Liver (tissue), 3 donors: ENCODE results near the gene HIVEP2.

Experiments
- EGR1 ChIP-seq, 2 donors: IDR thresholded peaks; 2 replicates each; pipeline ENCODE4 v1.6.1; 2016 to 2018; ENCODE audit warnings: antibody characterized with exemption in 2 of 2, low read depth in 2 of 2
- GABPA ChIP-seq, 2 donors: IDR thresholded peaks in 1 of 2; conservative IDR thresholded peaks in 1 of 2; 2 replicates each; pipeline ENCODE4 v1.6.1; 2016; ENCODE audit warnings: antibody characterized with exemption in 2 of 2, mild to moderate bottlenecking in 1 of 2, moderate library complexity in 1 of 2
- JUND ChIP-seq, 2 donors: IDR thresholded peaks; 2 replicates each; pipeline ENCODE4 v1.6.1; 2016; ENCODE audit warnings: antibody characterized with exemption in 2 of 2
- RXRA ChIP-seq, 2 donors: IDR thresholded peaks; 2 replicates each; pipeline ENCODE4 v1.6.1; 2017 to 2018; ENCODE audit warnings: antibody characterized with exemption in 2 of 2, mild to moderate bottlenecking in 1 of 2
- TF ChIP-seq, protein P1 (sequence below): IDR thresholded peaks from 2 replicates; pipeline ENCODE4 v1.6.1; 2016; ENCODE audit warnings: antibody characterized with exemption
- TF ChIP-seq, protein P2 (sequence below): fragments of 150-350 bp; IDR thresholded peaks from 2 replicates; pipeline ENCODE4 v1.5.1; 2017; ENCODE audit warnings: improper control_type of control experiment, low read depth, low read length; ENCODE audit not compliant: missing input control
- TF ChIP-seq, protein P3 (sequence below): IDR thresholded peaks from 2 replicates; pipeline ENCODE4 v1.6.1; 2016; ENCODE audit warnings: antibody characterized with exemption, mild to moderate bottlenecking
- TF ChIP-seq, protein P4 (sequence below): IDR thresholded peaks from 2 replicates; pipeline ENCODE4 v1.6.1; 2016; ENCODE audit warnings: antibody characterized with exemption
- donor health status: healthy.
- donor health status: healthy.

DNA sequence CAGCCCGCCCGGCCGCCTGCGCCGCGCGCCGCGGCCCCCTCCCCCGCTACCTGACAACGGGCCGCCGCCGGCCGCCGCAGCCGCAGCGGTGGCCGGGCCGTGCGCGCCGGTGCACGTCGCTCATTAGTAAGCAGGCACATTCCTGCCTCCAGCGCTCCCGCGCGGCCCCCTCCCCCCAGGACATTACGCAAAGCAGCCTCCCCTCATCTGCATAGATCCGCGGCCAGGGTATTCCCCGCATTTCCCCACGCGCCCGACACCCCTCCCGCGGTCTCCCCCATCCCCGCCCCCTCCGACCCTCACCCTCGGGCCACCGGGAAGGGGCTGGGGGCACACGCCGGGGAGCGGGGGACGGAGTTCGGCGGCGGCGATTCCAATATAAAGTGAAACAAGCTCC, at the start of gene HIVEP2:
- TF ChIP-seq, protein P1, sequence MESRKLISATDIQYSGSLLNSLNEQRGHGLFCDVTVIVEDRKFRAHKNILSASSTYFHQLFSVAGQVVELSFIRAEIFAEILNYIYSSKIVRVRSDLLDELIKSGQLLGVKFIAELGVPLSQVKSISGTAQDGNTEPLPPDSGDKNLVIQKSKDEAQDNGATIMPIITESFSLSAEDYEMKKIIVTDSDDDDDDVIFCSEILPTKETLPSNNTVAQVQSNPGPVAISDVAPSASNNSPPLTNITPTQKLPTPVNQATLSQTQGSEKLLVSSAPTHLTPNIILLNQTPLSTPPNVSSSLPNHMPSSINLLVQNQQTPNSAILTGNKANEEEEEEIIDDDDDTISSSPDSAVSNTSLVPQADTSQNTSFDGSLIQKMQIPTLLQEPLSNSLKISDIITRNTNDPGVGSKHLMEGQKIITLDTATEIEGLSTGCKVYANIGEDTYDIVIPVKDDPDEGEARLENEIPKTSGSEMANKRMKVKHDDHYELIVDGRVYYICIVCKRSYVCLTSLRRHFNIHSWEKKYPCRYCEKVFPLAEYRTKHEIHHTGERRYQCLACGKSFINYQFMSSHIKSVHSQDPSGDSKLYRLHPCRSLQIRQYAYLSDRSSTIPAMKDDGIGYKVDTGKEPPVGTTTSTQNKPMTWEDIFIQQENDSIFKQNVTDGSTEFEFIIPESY = no peak
- TF ChIP-seq, protein P2, sequence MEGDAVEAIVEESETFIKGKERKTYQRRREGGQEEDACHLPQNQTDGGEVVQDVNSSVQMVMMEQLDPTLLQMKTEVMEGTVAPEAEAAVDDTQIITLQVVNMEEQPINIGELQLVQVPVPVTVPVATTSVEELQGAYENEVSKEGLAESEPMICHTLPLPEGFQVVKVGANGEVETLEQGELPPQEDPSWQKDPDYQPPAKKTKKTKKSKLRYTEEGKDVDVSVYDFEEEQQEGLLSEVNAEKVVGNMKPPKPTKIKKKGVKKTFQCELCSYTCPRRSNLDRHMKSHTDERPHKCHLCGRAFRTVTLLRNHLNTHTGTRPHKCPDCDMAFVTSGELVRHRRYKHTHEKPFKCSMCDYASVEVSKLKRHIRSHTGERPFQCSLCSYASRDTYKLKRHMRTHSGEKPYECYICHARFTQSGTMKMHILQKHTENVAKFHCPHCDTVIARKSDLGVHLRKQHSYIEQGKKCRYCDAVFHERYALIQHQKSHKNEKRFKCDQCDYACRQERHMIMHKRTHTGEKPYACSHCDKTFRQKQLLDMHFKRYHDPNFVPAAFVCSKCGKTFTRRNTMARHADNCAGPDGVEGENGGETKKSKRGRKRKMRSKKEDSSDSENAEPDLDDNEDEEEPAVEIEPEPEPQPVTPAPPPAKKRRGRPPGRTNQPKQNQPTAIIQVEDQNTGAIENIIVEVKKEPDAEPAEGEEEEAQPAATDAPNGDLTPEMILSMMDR = peak; percentile 38
- TF ChIP-seq, protein P3, sequence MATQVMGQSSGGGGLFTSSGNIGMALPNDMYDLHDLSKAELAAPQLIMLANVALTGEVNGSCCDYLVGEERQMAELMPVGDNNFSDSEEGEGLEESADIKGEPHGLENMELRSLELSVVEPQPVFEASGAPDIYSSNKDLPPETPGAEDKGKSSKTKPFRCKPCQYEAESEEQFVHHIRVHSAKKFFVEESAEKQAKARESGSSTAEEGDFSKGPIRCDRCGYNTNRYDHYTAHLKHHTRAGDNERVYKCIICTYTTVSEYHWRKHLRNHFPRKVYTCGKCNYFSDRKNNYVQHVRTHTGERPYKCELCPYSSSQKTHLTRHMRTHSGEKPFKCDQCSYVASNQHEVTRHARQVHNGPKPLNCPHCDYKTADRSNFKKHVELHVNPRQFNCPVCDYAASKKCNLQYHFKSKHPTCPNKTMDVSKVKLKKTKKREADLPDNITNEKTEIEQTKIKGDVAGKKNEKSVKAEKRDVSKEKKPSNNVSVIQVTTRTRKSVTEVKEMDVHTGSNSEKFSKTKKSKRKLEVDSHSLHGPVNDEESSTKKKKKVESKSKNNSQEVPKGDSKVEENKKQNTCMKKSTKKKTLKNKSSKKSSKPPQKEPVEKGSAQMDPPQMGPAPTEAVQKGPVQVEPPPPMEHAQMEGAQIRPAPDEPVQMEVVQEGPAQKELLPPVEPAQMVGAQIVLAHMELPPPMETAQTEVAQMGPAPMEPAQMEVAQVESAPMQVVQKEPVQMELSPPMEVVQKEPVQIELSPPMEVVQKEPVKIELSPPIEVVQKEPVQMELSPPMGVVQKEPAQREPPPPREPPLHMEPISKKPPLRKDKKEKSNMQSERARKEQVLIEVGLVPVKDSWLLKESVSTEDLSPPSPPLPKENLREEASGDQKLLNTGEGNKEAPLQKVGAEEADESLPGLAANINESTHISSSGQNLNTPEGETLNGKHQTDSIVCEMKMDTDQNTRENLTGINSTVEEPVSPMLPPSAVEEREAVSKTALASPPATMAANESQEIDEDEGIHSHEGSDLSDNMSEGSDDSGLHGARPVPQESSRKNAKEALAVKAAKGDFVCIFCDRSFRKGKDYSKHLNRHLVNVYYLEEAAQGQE = no peak
- TF ChIP-seq, protein P4, sequence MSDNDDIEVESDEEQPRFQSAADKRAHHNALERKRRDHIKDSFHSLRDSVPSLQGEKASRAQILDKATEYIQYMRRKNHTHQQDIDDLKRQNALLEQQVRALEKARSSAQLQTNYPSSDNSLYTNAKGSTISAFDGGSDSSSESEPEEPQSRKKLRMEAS = no peak
- TF ChIP-seq GABPA (IDR thresholded peaks at IDR 0.05 in 1 of 2, conservative IDR thresholded peaks at IDR 0.05 in 1 of 2) = no peak
- TF ChIP-seq JUND (IDR thresholded peaks at IDR 0.05) = no peak
- TF ChIP-seq RXRA (IDR thresholded peaks at IDR 0.05) = peak in 1 of 2 donors; percentile 9
- peak in 1 of 2 donors; percentile 6 for TF ChIP-seq EGR1 (IDR thresholded peaks at IDR 0.05; ENCODE audit: low read depth in 2 of 2)
